H1 (cell line): ENCODE data around the gene ZNF280C. TPM values are rescaled to one million over a fixed set of nuclear protein-coding genes. Genes with fewer than 3 reads are reported as not detected.

Source experiments
- CTCF ChIA-PET: fragments of 300-600 bp; sonication (Branson Sonifier 250); formaldehyde crosslinking; loops from one replicate; lab custom pipeline; 2021; ENCODE audit not compliant: partially characterized antibody; lab: Charles Lee
- POLR2A ChIA-PET: fragments of 300-600 bp; sonication (Branson Sonifier 250); formaldehyde crosslinking; loops from one replicate; lab custom pipeline; 2021; ENCODE audit warnings: inconsistent platforms; ENCODE audit not compliant: partially characterized antibody; lab: Charles Lee
- DNase-seq, 2 experiments: peaks; one replicate each; pipeline versions ENCODE4 v3.0.0 to v3.0.0-alpha.2; 2010 to 2022; ENCODE audit warnings: low spot score in 2 of 2, low read depth in 1 of 2, mixed read lengths in 1 of 2
- FAIRE-seq: peaks from 2 replicates; lab custom pipeline; 2011; peaks lifted over from hg19 to GRCh38; lab: Jason Lieb, UNC
- H2AFZ ChIP-seq: 2 replicates; pipeline ENCODE4 v1.8.1; 2012; ENCODE audit warnings: low read length, inconsistent platforms
- H2AK5ac ChIP-seq: 2 replicates; pipeline ENCODE4 v1.6.1; 2013; ENCODE audit warnings: low read depth, low read length
- H2BK120ac ChIP-seq: replicated peaks from 2 replicates; pipeline ENCODE3; 2013; ENCODE audit warnings: low read depth, low read length, inconsistent platforms
- H2BK12ac ChIP-seq: 2 replicates; pipeline ENCODE4 v1.6.1; 2013; ENCODE audit warnings: low read depth, low read length
- H2BK15ac ChIP-seq: 2 replicates; pipeline ENCODE4 v1.6.1; 2013; ENCODE audit warnings: low read length
- H2BK20ac ChIP-seq: 2 replicates; pipeline ENCODE4 v1.6.1; 2013; ENCODE audit warnings: low read length
- H2BK5ac ChIP-seq: 2 replicates; pipeline ENCODE4 v1.6.1; 2013; ENCODE audit warnings: low read depth, low read length
- H3K14ac ChIP-seq: 2 replicates; pipeline ENCODE4 v1.6.1; 2013; ENCODE audit warnings: inconsistent platforms; ENCODE audit not compliant: insufficient read length
- H3K18ac ChIP-seq: 2 replicates; pipeline ENCODE4 v1.6.1; 2013; ENCODE audit warnings: low read length; ENCODE audit errors: extremely low read depth
- H3K23ac ChIP-seq: 2 replicates; pipeline ENCODE4 v1.6.1; 2013; ENCODE audit warnings: inconsistent platforms; ENCODE audit not compliant: insufficient read length
- H3K23me2 ChIP-seq: 2 replicates; pipeline ENCODE4 v1.6.1; 2013; ENCODE audit warnings: low read depth, low read length
- H3K27ac ChIP-seq: 2 replicates; pipeline ENCODE4 v1.6.1; 2011; ENCODE audit warnings: low read depth, low read length, inconsistent platforms
- H3K27me3 ChIP-seq, 4 experiments: replicated peaks in 1 of 4; 1 replicate in 1 of 4; 2 replicates in 3 of 4; pipeline versions ENCODE4 v1.6.1 to v1.8.1; 2011 to 2013; ENCODE audit warnings: low read length in 3 of 4, mild to moderate bottlenecking in 3 of 4, inconsistent platforms in 2 of 4, mixed read lengths in 2 of 4, moderate library complexity in 1 of 4; ENCODE audit not compliant: control insufficient read depth in 3 of 4, insufficient read depth in 3 of 4; ENCODE audit errors: extremely low read depth in 1 of 4
- H3K36me3 ChIP-seq, 4 experiments: 2 replicates each; pipeline versions ENCODE4 v1.6.1 to v1.8.1; 2011 to 2013; ENCODE audit warnings: mild to moderate bottlenecking in 4 of 4, low read length in 3 of 4, moderate library complexity in 2 of 4, control low read depth in 1 of 4, inconsistent platforms in 1 of 4; ENCODE audit not compliant: insufficient read depth in 4 of 4, control insufficient read depth in 2 of 4
- H3K4ac ChIP-seq: replicated peaks from 2 replicates; pipeline ENCODE3; 2013; ENCODE audit warnings: low read length, low read depth, mixed read lengths, inconsistent platforms; ENCODE audit not compliant: insufficient read length
- H3K4me1 ChIP-seq, 4 experiments: replicated peaks in 1 of 4; 1 replicate in 1 of 4; 2 replicates in 3 of 4; pipeline versions ENCODE4 v1.6.1 to v1.8.1; 2011 to 2013; ENCODE audit warnings: low read length in 3 of 4, inconsistent platforms in 2 of 4, mixed read lengths in 1 of 4; ENCODE audit not compliant: insufficient read depth in 4 of 4, control insufficient read depth in 3 of 4
- H3K4me2 ChIP-seq, 2 experiments: 2 replicates each; pipeline versions ENCODE4 v1.6.1 to v1.8.1; 2011 to 2013; ENCODE audit warnings: low read depth in 2 of 2, low read length in 2 of 2, control low read depth in 1 of 2, inconsistent platforms in 1 of 2, mild to moderate bottlenecking in 1 of 2; ENCODE audit not compliant: insufficient read depth in 1 of 2
- H3K4me3 ChIP-seq, 4 experiments: fragments of 200-600, 300-600 bp in 1 of 4; sonication (generic), shearing (Covaris generic), sonication (Bioruptor Twin) in 1 of 4; 2 replicates each; pipeline versions ENCODE4 v1.5.1 to v1.8.1; 2011 to 2016; ENCODE audit warnings: low read length in 4 of 4, low read depth in 3 of 4, control low read depth in 2 of 4, inconsistent platforms in 2 of 4, mild to moderate bottlenecking in 2 of 4, mixed read lengths in 1 of 4, moderate library complexity in 1 of 4; ENCODE audit not compliant: insufficient read depth in 2 of 4; ENCODE audit errors: extremely low read depth in 1 of 4
- H3K56ac ChIP-seq: replicated peaks from 2 replicates; pipeline ENCODE3; 2013; ENCODE audit warnings: low read depth, mild to moderate bottlenecking, mixed read lengths, low read length, inconsistent platforms; ENCODE audit not compliant: insufficient read length
- H3K79me1 ChIP-seq: 2 replicates; pipeline ENCODE4 v1.6.1; 2013; ENCODE audit warnings: low read depth, low read length, control low read depth
- H3K79me2 ChIP-seq, 2 experiments: 2 replicates each; pipeline versions ENCODE4 v1.6.1 to v1.8.1; 2012 to 2013; ENCODE audit warnings: low read length in 2 of 2, mild to moderate bottlenecking in 2 of 2, inconsistent platforms in 1 of 2; ENCODE audit not compliant: insufficient read depth in 2 of 2, control insufficient read depth in 1 of 2
- H3K9ac ChIP-seq, 4 experiments: replicated peaks in 1 of 4; 1 replicate in 1 of 4; 2 replicates in 3 of 4; pipeline versions ENCODE4 v1.6.1 to v1.8.1; 2011 to 2013; ENCODE audit warnings: low read depth in 3 of 4, low read length in 3 of 4, control low read depth in 2 of 4, mild to moderate bottlenecking in 2 of 4, moderate library complexity in 2 of 4, inconsistent platforms in 1 of 4; ENCODE audit errors: extremely low read depth in 1 of 4
- H3K9me3 ChIP-seq, 2 experiments: 2 replicates each; pipeline versions ENCODE4 v1.6.1 to v1.8.1; 2012 to 2013; ENCODE audit warnings: mild to moderate bottlenecking in 2 of 2, moderate library complexity in 2 of 2, control low read depth in 1 of 2, inconsistent platforms in 1 of 2, low read depth in 1 of 2, low read length in 1 of 2, mixed read lengths in 1 of 2; ENCODE audit not compliant: insufficient read depth in 2 of 2
- H4K20me1 ChIP-seq, 2 experiments: replicated peaks in 1 of 2; 2 replicates each; pipeline versions ENCODE3 to v1.8.1; 2011 to 2013; ENCODE audit warnings: inconsistent platforms in 2 of 2, low read length in 2 of 2, mild to moderate bottlenecking in 1 of 2; ENCODE audit not compliant: insufficient read depth in 2 of 2, control insufficient read depth in 1 of 2
- H4K5ac ChIP-seq: 2 replicates; pipeline ENCODE4 v1.6.1; 2013; ENCODE audit warnings: low read length, low read depth, mixed read lengths, inconsistent platforms; ENCODE audit not compliant: insufficient read length
- H4K8ac ChIP-seq: 2 replicates; pipeline ENCODE4 v1.8.0; 2013; ENCODE audit warnings: mild to moderate bottlenecking, moderate library complexity, low read length, inconsistent platforms; ENCODE audit not compliant: insufficient read depth; ENCODE audit errors: extremely low read depth
- H4K91ac ChIP-seq: replicated peaks from 2 replicates; pipeline ENCODE3; 2013; ENCODE audit warnings: low read length, mixed read lengths, inconsistent platforms; ENCODE audit not compliant: insufficient read length
- ASH2L ChIP-seq: fragments of 200-600, 300-600 bp; sonication (generic); IDR thresholded peaks from one replicate; pipeline ENCODE4 v1.7.1; 2017; ENCODE audit warnings: low read length
- CTBP2 ChIP-seq: IDR thresholded peaks from 2 replicates; pipeline ENCODE4 v1.7.0; 2011; ENCODE audit warnings: borderline replicate concordance, mild to moderate bottlenecking, moderate library complexity, mixed read lengths, low read length; ENCODE audit not compliant: insufficient read depth, insufficient read length
- JUN ChIP-seq: IDR thresholded peaks from 2 replicates; pipeline ENCODE4 v1.6.1; 2011; ENCODE audit warnings: low read depth, mild to moderate bottlenecking, improper control_type of control experiment, low read length
- JUND ChIP-seq: IDR thresholded peaks from 2 replicates; pipeline ENCODE4 v1.6.1; 2011; ENCODE audit warnings: mild to moderate bottlenecking, improper control_type of control experiment, low read length
- WGBS, 2 experiments: shearing (Covaris generic) in 1 of 2; methylation state at CpG; one replicate each; pipeline versions ENCODE4 v1.1.6 to v1.1.7; 2013 to 2015; ENCODE audit warnings: low lambda C conversion rate in 2 of 2, mixed read lengths in 2 of 2, inconsistent platforms in 1 of 2, low coverage in 1 of 2, missing lambda C conversion rate in 1 of 2; ENCODE audit not compliant: insufficient replicate concordance in 2 of 2, insufficient coverage in 1 of 2, insufficient read length in 1 of 2; ENCODE audit errors: extremely low coverage in 1 of 2, missing lambda C conversion rate in 1 of 2; 5-methylcytosine and 5-hydroxymethylcytosine counted together
- polyA plus RNA-seq, 7 experiments: library from polyadenylated mRNA; depleted of rRNA in 3 of 7; stranded (reverse) in 5 of 7; unstranded in 2 of 7; fragments of >200 nt in 5 of 7; fragments of 200-250 nt in 2 of 7; gene quantifications; 1 replicate in 5 of 7; 2 replicates in 1 of 7; 4 replicates in 1 of 7; pipeline versions ENCODE4 v1.2.1 to v1.2.3, GENCODE V29; 2011 to 2013; ENCODE audit warnings: missing spikeins in 2 of 7, mixed read lengths in 2 of 7
- total RNA-seq: library from RNA; stranded (reverse); fragmentation: NEBNext Ultra II Directional; extraction: Animal tissue kit (Norgen Biotek cat#: 25700); gene quantifications from 2 replicates; pipeline ENCODE4 v1.2.1, GENCODE V29; 2021

Gene ZNF280C
- total and polyA plus RNA-seq, 2 of the 8 experiments (the other 6 are each of a cell fraction or from before 2014, with no cell fraction given): 8.4 to 13.4 TPM

DNA sequence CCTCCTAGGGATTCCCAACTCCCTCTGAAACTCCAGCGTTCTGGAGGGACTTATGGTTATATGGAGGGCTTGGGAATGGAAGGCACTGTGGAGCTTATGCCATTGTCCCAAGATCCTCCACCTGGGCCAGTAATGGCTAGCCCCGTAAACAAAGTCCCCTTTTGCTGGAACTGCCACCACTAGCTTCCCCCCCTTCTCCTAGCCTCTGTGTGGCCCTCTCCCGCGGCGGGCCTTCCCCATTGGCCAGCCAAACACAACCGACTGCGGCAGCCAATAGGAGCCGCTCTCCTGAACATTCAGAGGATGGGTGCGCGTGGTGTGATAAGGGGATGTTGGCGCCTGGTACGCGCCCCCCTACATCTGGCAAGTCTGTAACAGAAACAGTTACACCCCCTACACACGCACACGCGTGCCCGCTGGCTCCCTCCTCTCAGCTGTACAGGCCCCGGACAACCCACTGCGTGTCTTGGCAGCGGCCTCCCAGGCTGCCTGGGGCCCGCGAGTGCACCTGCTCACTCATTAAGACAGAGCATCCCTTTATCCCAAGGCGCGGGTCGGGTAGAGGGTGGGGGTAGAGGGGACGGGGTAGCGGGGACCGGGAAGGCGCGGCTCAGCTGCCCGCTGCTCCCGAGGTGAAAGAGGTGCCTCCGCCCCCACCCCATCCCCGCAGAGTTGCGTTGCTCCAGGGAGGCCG, 97.8 kb downstream of the ZNF280C start:
- Histone ChIP-seq H2BK20ac (no peak overlapping the region; the same call in 1 of the 2 replicates), H2BK15ac (no peak overlapping the region), H3K14ac (no peak overlapping the region), H4K8ac (no peak overlapping the region; the same call in 1 of the 2 replicates), H2BK120ac (no peak overlapping the region), H3K4me1 (peaks cover 0 to 6% (median 0%) of the 10 kb centered on the region in 4 experiments; a peak in 4 of 7 replicates), H3K18ac (no peak overlapping the region; the same call in 1 of the 2 replicates), H3K56ac (no peak overlapping the region), H3K4me2 (peak overlapping the region; percentile 88 to 95), H3K4ac (no peak overlapping the region), H3K9me3 (no peaks in the 10 kb centered on the region), H3K23me2 (peaks cover 13% of the 10 kb centered on the region; the same call in 1 of the 2 replicates), H3K36me3 (no peaks in the 10 kb centered on the region), H3K27ac (no peak overlapping the region; the same call in 1 of the 2 replicates), H3K9ac (no peak overlapping the region), H2BK12ac (no peak overlapping the region), H2AFZ (peak overlapping the region; percentile 84; the same call in 1 of the 2 replicates), H2AK5ac (no peak overlapping the region), H3K27me3 (peaks cover 0 to 11% (median 9%) of the 10 kb centered on the region in 4 experiments; a peak in 6 of 7 replicates), H3K23ac (no peak overlapping the region), H2BK5ac (no peak overlapping the region; the same call in 1 of the 2 replicates), H3K79me2 (no peaks in the 10 kb centered on the region; a peak in 1 of 4 replicates), H4K91ac (peak overlapping the region; percentile 89), H4K20me1 (no peaks in the 10 kb centered on the region), H3K79me1 (no peaks in the 10 kb centered on the region), H3K4me3 (peak overlapping the region; percentile 53 to 75 (median 64)), H4K5ac (peak overlapping the region; percentile 65)
- CTCF ChIA-PET: interaction anchor here (0.7 to 2.2 kb wide), 6 partner anchors 8 to 91 kb away, joined by 3 to 8 read pairs (median 5); no protein-coding TSS in a partner anchor
- FAIRE-seq: no peak
- DNase-seq: peak in 1 of 2 experiments; percentile 71
- POLR2A ChIA-PET: interaction anchor here (0.6 to 1.9 kb wide), 3 partner anchors 10 to 110 kb away, joined by 4 to 5 read pairs (median 4); no protein-coding TSS in a partner anchor
- TF ChIP-seq JUND (0 out of 2 replicates have a peak, but pooled peaks have one; percentile 24), CTBP2 (no peak), JUN (no peak), ASH2L (peak; percentile 29)
- 1% methylated on average over 14 of the region's 36 CpGs; no CpG with 5 or more reads in 1 of the 2 experiments for WGBS, 2 experiments
